WTC11 (cell line): Measurements from ENCODE around the gene FGB. TPM values are rescaled to one million over a fixed set of nuclear protein-coding genes. Genes with fewer than 3 reads are reported as not detected.

Experiments
- ATAC-seq: fragments of 200-7000 bp; cut with Tn5 transposase; 2 replicates; pipeline ENCODE4 v1.10.0; 2021; ENCODE audit warnings: mild to moderate bottlenecking, moderate library complexity
- CTCF ChIA-PET: fragments of 300-600 bp; sonication (Branson Sonifier 250); formaldehyde crosslinking; loops from one replicate; lab custom pipeline; 2021; ENCODE audit warnings: antibody characterized with exemption; lab: Charles Lee
- POLR2A ChIA-PET: fragments of 350-600 bp; sonication (Branson Sonifier 250); formaldehyde crosslinking; loops from one replicate; lab custom pipeline; 2021; ENCODE audit warnings: antibody characterized with exemption; lab: Charles Lee
- DNase-seq: peaks from one replicate; pipeline ENCODE4 v3.0.0; 2021; ENCODE audit warnings: low spot score
- H3K27ac Mint-ChIP-seq: 2 replicates; pipeline ENCODE4 v1.8.0; 2021; ENCODE audit warnings: mixed read lengths
- H3K27me3 Mint-ChIP-seq: 2 replicates; pipeline ENCODE4 v1.8.0; 2021; ENCODE audit warnings: low read depth, mild to moderate bottlenecking, moderate library complexity, mixed read lengths
- H3K36me3 Mint-ChIP-seq: 2 replicates; pipeline ENCODE4 v1.8.0; 2021; ENCODE audit warnings: mixed read lengths
- H3K4me1 Mint-ChIP-seq: 2 replicates; pipeline ENCODE4 v1.8.0; 2022; ENCODE audit warnings: mixed read lengths
- H3K4me3 Mint-ChIP-seq: 2 replicates; pipeline ENCODE4 v1.8.0; 2021; ENCODE audit warnings: mild to moderate bottlenecking, moderate library complexity, mixed read lengths
- H3K9me3 Mint-ChIP-seq: 2 replicates; pipeline ENCODE4 v1.8.0; 2021; ENCODE audit warnings: mixed read lengths
- EMX1 ChIP-seq: fragments of 250-450 bp; sonication (Bioruptor Pico); IDR thresholded peaks from 2 replicates; pipeline ENCODE4 v1.8.0; 2021; ENCODE audit warnings: mild to moderate bottlenecking
- HMGA2 ChIP-seq: fragments of 250-450 bp; sonication (Bioruptor Pico); IDR thresholded peaks from 2 replicates; pipeline ENCODE4 v1.4.0; 2021; ENCODE audit warnings: mild to moderate bottlenecking, moderate library complexity
- JUN ChIP-seq: sonication (generic); formaldehyde crosslinking; IDR thresholded peaks from 2 replicates; pipeline ENCODE4 v1.8.0; 2023; ENCODE audit warnings: mild to moderate bottlenecking, missing genetic modification reagents
- MYBL2 ChIP-seq: sonication (generic); formaldehyde crosslinking; IDR thresholded peaks from 2 replicates; pipeline ENCODE4 v1.8.1; 2023; ENCODE audit warnings: mild to moderate bottlenecking, moderate library complexity, missing genetic modification reagents
- NFYB ChIP-seq: sonication (generic); formaldehyde crosslinking; conservative IDR thresholded peaks from 2 replicates; pipeline ENCODE4 v1.8.0; 2022; ENCODE audit warnings: low read depth, missing genetic modification reagents
- NR2C2 ChIP-seq: sonication (generic); formaldehyde crosslinking; IDR thresholded peaks from 2 replicates; pipeline ENCODE4 v1.8.0; 2022; ENCODE audit warnings: mild to moderate bottlenecking, missing genetic modification reagents
- SMAD3 ChIP-seq: sonication (generic); formaldehyde crosslinking; IDR thresholded peaks from 2 replicates; pipeline ENCODE4 v1.8.0; 2022; ENCODE audit warnings: missing genetic modification reagents, mild to moderate bottlenecking, borderline replicate concordance
- SOX15 ChIP-seq: fragments of 250-450 bp; sonication (Bioruptor Pico); IDR thresholded peaks from 2 replicates; pipeline ENCODE4 v1.9.0; 2021; ENCODE audit warnings: mild to moderate bottlenecking
- SP1 ChIP-seq: sonication (generic); formaldehyde crosslinking; conservative IDR thresholded peaks from 2 replicates; pipeline ENCODE4 v1.8.1; 2022; ENCODE audit warnings: missing genetic modification reagents
- TEAD4 ChIP-seq: sonication (generic); formaldehyde crosslinking; IDR thresholded peaks from 2 replicates; pipeline ENCODE4 v1.8.0; 2022; ENCODE audit warnings: mild to moderate bottlenecking, missing genetic modification reagents
- TP53 ChIP-seq: sonication (generic); formaldehyde crosslinking; IDR thresholded peaks from 2 replicates; pipeline ENCODE4 v1.8.1; 2023; ENCODE audit warnings: mild to moderate bottlenecking, missing genetic modification reagents
- ZBTB21 ChIP-seq: sonication (generic); formaldehyde crosslinking; IDR thresholded peaks from 2 replicates; pipeline ENCODE4 v1.8.1; 2023; ENCODE audit warnings: mild to moderate bottlenecking, missing genetic modification reagents, borderline replicate concordance
- ZNF219 ChIP-seq: sonication (generic); formaldehyde crosslinking; IDR thresholded peaks from 2 replicates; pipeline ENCODE4 v1.8.0; 2023; ENCODE audit warnings: missing genetic modification reagents, mild to moderate bottlenecking, borderline replicate concordance
- total RNA-seq: library from RNA; stranded (reverse); gene quantifications from 3 replicates; pipeline ENCODE4 v1.2.3, GENCODE V29; 2021
- TF ChIP-seq, protein P1 (sequence below): sonication (generic); formaldehyde crosslinking; IDR thresholded peaks from 2 replicates; pipeline ENCODE4 v1.8.0; 2023; ENCODE audit warnings: mild to moderate bottlenecking, missing genetic modification reagents
- TF ChIP-seq, protein P2 (sequence below): sonication (generic); formaldehyde crosslinking; IDR thresholded peaks from 2 replicates; pipeline ENCODE4 v1.8.0; 2022; ENCODE audit warnings: mild to moderate bottlenecking, missing genetic modification reagents
- TF ChIP-seq, protein P3 (sequence below): fragments of 250-450 bp; sonication (Bioruptor Pico); conservative IDR thresholded peaks from 2 replicates; pipeline ENCODE4 v1.9.0; 2021; ENCODE audit warnings: mild to moderate bottlenecking
- TF ChIP-seq, protein P4 (sequence below): sonication (generic); formaldehyde crosslinking; IDR thresholded peaks from 2 replicates; pipeline ENCODE4 v1.8.0; 2022; ENCODE audit warnings: mild to moderate bottlenecking, missing genetic modification reagents
- TF ChIP-seq, protein P5 (sequence below): sonication (generic); formaldehyde crosslinking; IDR thresholded peaks from 2 replicates; pipeline ENCODE4 v1.8.1; 2023; ENCODE audit warnings: mild to moderate bottlenecking, missing genetic modification reagents
- TF ChIP-seq, protein P6 (sequence below): sonication (generic); formaldehyde crosslinking; IDR thresholded peaks from 2 replicates; pipeline ENCODE4 v1.8.0; 2023; ENCODE audit warnings: missing genetic modification reagents
- TF ChIP-seq, protein P7 (sequence below): sonication (generic); formaldehyde crosslinking; IDR thresholded peaks from 2 replicates; pipeline ENCODE4 v1.8.1; 2023; ENCODE audit warnings: mild to moderate bottlenecking, missing genetic modification reagents
- TF ChIP-seq, protein P8 (sequence below): fragments of 250-450 bp; sonication (Bioruptor Pico); IDR thresholded peaks from 2 replicates; pipeline ENCODE4 v1.9.0; 2021; ENCODE audit warnings: mild to moderate bottlenecking

The FGB gene
- total RNA-seq, 1 experiment from 2014 or later, result 2.3 TPM

DNA sequence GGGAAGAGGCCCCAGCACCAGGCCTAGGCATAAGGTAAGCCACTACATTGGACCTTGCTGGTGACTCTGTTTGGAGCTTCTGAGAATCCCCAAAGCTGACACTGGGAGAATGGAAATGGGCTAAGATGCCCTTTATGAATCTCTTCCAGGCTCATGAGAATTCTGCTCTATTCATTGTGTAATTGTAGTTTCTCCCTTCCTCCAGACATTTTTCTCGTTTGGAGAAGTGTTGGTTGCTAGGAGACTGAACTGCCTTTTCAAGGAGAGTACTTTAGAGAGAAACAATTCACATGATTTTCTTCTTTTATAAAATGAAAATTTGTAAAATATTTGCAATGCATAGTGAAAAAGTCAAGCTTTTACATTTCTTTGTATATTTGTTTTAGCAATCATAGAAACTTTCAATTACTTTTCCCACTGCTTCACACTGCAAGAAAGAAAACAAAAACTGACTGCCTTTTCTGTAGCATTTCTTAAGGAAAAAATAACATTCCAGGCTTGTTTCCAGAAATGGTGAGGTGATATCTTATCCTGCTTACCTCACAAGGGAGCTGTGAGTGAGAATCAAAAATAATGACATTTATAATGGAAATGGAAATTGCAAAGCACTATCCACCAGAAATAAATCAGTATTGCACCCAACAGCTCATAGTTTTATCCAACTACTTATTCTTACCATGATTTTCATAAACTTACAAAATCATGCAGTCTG is 46.3 kb upstream of the FGB start (continued):
- TF ChIP-seq, protein P1, sequence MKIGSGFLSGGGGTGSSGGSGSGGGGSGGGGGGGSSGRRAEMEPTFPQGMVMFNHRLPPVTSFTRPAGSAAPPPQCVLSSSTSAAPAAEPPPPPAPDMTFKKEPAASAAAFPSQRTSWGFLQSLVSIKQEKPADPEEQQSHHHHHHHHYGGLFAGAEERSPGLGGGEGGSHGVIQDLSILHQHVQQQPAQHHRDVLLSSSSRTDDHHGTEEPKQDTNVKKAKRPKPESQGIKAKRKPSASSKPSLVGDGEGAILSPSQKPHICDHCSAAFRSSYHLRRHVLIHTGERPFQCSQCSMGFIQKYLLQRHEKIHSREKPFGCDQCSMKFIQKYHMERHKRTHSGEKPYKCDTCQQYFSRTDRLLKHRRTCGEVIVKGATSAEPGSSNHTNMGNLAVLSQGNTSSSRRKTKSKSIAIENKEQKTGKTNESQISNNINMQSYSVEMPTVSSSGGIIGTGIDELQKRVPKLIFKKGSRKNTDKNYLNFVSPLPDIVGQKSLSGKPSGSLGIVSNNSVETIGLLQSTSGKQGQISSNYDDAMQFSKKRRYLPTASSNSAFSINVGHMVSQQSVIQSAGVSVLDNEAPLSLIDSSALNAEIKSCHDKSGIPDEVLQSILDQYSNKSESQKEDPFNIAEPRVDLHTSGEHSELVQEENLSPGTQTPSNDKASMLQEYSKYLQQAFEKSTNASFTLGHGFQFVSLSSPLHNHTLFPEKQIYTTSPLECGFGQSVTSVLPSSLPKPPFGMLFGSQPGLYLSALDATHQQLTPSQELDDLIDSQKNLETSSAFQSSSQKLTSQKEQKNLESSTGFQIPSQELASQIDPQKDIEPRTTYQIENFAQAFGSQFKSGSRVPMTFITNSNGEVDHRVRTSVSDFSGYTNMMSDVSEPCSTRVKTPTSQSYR (CRISPR knock-in tag), result no peak
- TF ChIP-seq, protein P2, sequence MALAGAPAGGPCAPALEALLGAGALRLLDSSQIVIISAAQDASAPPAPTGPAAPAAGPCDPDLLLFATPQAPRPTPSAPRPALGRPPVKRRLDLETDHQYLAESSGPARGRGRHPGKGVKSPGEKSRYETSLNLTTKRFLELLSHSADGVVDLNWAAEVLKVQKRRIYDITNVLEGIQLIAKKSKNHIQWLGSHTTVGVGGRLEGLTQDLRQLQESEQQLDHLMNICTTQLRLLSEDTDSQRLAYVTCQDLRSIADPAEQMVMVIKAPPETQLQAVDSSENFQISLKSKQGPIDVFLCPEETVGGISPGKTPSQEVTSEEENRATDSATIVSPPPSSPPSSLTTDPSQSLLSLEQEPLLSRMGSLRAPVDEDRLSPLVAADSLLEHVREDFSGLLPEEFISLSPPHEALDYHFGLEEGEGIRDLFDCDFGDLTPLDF, result no peak
- TF ChIP-seq, protein P3, sequence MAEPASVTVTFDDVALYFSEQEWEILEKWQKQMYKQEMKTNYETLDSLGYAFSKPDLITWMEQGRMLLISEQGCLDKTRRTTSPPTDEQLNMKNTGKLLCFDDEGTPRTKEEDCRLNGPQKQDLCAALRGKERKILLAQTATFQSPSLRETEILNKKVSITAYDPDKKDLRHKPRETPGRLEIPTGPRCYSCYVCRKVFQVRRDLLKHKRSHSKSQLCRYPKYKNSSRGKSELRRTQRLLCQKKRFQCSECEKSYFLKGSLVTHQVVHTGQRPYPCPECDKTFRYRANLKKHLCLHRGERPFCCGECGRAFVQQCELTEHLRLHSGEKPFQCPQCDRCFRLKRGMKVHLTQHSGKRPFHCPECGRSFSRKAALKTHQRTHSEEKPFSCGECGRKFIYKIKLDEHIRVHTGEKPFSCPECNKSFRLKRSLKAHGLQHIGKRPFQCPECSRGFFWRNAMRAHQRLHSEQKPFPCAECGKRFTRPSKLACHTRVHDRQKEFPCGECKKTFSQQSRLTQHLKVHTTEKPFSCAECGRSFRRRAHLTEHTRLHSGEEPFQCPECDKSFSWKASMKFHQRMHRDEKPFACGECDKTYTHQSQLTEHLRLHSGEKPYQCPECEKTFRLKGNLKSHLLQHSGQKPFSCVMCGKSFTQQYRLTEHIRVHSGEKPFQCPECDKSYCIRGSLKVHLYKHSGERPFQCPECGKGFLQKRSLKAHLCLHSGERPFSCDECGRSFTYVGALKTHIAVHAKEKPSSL (CRISPR knock-in tag), result no peak

DNA sequence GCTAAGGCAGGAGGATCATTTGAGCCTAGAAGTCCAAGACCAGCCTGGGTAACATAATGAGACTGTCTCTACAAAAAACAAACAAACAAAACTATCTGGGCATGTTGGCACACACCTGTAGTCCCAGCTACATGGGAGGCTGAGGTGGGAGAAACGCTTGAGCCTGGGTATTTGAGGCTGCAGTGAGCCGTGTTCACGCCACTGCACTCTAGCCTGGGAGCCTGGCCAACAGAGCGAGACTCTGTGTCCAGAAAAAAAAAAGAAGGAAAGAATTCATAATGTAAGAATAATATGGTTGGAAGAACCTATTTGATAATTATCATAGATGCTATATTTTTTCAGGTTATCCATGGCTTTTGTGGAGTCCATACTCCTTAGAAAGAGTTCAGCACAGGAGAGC is 45.2 kb upstream of the FGB start:
- Mint-ChIP-seq H3K36me3 (no peaks in the 10 kb centered on the region), H3K4me3 (no peak overlapping the region)
- ChIA-PET CTCF (interaction anchor here (2.2 to 3.6 kb wide), 2 partner anchors 11 to 15 kb away, joined by 5 to 19 read pairs; no protein-coding TSS in a partner anchor), POLR2A (no interaction called here)
- ATAC-seq, result no peak
- no peak for TF ChIP-seq MYBL2
- no peak for TF ChIP-seq TP53 (CRISPR knock-in tag)
- TF ChIP-seq, protein P4, sequence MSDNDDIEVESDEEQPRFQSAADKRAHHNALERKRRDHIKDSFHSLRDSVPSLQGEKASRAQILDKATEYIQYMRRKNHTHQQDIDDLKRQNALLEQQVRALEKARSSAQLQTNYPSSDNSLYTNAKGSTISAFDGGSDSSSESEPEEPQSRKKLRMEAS (CRISPR knock-in tag), result no peak
- TF ChIP-seq, protein P5, sequence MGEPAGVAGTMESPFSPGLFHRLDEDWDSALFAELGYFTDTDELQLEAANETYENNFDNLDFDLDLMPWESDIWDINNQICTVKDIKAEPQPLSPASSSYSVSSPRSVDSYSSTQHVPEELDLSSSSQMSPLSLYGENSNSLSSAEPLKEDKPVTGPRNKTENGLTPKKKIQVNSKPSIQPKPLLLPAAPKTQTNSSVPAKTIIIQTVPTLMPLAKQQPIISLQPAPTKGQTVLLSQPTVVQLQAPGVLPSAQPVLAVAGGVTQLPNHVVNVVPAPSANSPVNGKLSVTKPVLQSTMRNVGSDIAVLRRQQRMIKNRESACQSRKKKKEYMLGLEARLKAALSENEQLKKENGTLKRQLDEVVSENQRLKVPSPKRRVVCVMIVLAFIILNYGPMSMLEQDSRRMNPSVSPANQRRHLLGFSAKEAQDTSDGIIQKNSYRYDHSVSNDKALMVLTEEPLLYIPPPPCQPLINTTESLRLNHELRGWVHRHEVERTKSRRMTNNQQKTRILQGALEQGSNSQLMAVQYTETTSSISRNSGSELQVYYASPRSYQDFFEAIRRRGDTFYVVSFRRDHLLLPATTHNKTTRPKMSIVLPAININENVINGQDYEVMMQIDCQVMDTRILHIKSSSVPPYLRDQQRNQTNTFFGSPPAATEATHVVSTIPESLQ (CRISPR knock-in tag), result no peak
- TF ChIP-seq, protein P6, sequence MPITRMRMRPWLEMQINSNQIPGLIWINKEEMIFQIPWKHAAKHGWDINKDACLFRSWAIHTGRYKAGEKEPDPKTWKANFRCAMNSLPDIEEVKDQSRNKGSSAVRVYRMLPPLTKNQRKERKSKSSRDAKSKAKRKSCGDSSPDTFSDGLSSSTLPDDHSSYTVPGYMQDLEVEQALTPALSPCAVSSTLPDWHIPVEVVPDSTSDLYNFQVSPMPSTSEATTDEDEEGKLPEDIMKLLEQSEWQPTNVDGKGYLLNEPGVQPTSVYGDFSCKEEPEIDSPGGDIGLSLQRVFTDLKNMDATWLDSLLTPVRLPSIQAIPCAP (CRISPR knock-in tag), result no peak
- no peak for TF ChIP-seq SMAD3 (CRISPR knock-in tag)
- no peak for TF ChIP-seq JUN (CRISPR knock-in tag)
- TF ChIP-seq ZNF219 (CRISPR knock-in tag), result no peak
- TF ChIP-seq, protein P7, sequence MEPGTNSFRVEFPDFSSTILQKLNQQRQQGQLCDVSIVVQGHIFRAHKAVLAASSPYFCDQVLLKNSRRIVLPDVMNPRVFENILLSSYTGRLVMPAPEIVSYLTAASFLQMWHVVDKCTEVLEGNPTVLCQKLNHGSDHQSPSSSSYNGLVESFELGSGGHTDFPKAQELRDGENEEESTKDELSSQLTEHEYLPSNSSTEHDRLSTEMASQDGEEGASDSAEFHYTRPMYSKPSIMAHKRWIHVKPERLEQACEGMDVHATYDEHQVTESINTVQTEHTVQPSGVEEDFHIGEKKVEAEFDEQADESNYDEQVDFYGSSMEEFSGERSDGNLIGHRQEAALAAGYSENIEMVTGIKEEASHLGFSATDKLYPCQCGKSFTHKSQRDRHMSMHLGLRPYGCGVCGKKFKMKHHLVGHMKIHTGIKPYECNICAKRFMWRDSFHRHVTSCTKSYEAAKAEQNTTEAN, result no peak
- TF ChIP-seq SP1 (CRISPR knock-in tag), result no peak
- no peak for TF ChIP-seq NFYB (CRISPR knock-in tag)
- no peak for TF ChIP-seq EMX1
- no peak for TF ChIP-seq TEAD4 (CRISPR knock-in tag)
- no peak for TF ChIP-seq HMGA2 (CRISPR knock-in tag)
- TF ChIP-seq NR2C2, result no peak
- TF ChIP-seq, protein P8, sequence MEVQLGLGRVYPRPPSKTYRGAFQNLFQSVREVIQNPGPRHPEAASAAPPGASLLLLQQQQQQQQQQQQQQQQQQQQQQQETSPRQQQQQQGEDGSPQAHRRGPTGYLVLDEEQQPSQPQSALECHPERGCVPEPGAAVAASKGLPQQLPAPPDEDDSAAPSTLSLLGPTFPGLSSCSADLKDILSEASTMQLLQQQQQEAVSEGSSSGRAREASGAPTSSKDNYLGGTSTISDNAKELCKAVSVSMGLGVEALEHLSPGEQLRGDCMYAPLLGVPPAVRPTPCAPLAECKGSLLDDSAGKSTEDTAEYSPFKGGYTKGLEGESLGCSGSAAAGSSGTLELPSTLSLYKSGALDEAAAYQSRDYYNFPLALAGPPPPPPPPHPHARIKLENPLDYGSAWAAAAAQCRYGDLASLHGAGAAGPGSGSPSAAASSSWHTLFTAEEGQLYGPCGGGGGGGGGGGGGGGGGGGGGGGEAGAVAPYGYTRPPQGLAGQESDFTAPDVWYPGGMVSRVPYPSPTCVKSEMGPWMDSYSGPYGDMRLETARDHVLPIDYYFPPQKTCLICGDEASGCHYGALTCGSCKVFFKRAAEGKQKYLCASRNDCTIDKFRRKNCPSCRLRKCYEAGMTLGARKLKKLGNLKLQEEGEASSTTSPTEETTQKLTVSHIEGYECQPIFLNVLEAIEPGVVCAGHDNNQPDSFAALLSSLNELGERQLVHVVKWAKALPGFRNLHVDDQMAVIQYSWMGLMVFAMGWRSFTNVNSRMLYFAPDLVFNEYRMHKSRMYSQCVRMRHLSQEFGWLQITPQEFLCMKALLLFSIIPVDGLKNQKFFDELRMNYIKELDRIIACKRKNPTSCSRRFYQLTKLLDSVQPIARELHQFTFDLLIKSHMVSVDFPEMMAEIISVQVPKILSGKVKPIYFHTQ (CRISPR knock-in tag), result no peak
- TF ChIP-seq ZBTB21, result no peak
- no peak for TF ChIP-seq SOX15 (CRISPR knock-in tag)
- TF ChIP-seq, all 79 proteins: peak for 0
- Mint-ChIP-seq H3K27me3 (peaks cover 4% of the 10 kb centered on the region), H3K4me1 (peaks cover 3% of the 10 kb centered on the region), H3K9me3 (peaks cover 13% of the 10 kb centered on the region), H3K27ac (no peak overlapping the region)
- no peak for DNase-seq
